IPS-18c (cell line): ENCODE results near the gene IQCH.

Experiments
- H3K4me3 ChIP-seq: 2 replicates; pipeline ENCODE4 v1.7.0; 2013; ENCODE audit warnings: low read depth, mild to moderate bottlenecking, low read length, moderate library complexity; ENCODE audit not compliant: insufficient read depth
- H3K9me3 ChIP-seq: one replicate; pipeline ENCODE4 v1.6.1; 2013; ENCODE audit warnings: mild to moderate bottlenecking, low read length, moderate library complexity; ENCODE audit not compliant: control insufficient read depth, insufficient read depth

Gene IQCH

DNA sequence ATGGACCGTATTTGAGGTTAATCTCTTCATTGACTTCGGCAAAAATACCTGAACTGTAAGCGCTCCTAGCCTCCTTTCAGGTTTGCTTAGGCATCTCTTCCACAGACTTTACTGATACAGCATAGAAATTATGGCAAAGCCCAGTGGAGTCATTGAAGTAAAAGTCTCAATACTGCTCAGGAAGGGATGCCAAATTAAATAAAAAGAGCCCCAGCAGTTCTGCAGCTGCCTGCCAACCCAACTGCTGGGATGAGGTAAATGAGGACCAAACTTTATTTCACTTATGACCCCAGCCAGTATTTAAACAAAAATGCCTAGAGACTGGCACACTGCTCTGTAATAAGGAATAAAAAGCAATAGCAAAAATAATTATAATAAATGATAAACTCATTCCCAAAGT is 65.4 kb downstream of the IQCH start:
- Histone ChIP-seq H3K4me3 (no peak overlapping the region), H3K9me3 (no peaks in the 10 kb centered on the region)

DNA sequence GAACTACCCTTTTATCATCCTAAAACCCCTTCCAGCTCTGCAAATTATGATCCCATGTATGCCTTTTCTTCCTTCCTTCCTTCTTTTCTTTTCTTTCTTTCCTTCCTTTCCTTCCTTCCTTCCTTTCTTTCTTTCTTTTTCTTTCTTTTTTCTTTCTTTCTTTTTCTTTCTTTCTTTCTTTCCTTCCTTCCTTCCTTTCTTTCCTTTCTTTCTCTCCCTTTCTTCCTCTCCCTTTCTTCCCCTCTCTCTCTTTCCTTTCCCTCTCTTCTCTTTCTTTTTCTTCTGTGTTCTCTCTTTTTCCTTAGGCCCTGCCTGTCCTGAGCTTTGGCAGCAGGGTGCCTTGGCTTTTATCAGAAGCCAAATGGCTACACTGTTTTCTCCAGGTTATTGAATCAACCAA is 66.8 kb downstream of the IQCH start:
- H3K9me3 ChIP-seq: no peaks in the 10 kb centered on the region
- H3K4me3 ChIP-seq: no peak overlapping the region

DNA sequence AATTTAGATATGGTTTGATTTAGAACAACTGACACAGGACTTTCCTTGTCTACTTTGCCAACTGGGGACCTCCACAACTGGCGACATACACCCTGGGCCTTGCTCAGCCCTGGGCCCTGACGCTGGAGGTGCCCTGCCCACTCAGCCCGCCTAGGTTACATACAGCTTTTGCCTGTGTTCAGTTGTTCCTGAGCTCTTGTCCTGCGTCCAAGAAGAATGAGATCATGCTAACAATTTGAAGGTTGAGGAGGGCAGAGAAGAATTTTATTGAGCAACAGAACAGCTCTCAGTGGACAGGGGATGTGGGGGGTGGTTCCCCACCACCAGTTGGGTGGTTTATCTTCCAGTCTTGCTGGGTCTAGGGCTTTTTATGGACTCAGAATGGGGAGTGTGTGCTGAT is 67.9 kb downstream of the IQCH start:
- H3K9me3 ChIP-seq: no peaks in the 10 kb centered on the region
- H3K4me3 ChIP-seq: no peak overlapping the region

DNA sequence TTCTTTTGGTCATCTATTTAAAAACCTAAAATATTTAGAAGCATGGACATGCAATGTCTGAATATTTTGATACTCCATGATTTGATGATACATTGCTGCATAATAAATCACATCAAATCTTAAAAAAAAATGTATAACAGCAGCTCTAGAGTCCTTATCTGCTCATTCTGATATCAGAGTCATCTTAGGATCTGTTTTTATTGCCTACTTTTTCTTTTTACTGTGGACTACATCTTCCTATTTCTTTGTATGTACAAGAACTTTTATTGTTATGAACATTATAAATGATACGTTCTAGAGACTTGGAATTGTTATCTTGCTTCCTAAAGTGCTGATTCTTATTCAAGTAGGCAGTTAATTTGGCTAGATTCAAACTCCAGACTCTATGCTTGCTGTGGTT is 72.7 kb downstream of the IQCH start:
- Histone ChIP-seq H3K9me3 (no peaks in the 10 kb centered on the region), H3K4me3 (no peak overlapping the region)

DNA sequence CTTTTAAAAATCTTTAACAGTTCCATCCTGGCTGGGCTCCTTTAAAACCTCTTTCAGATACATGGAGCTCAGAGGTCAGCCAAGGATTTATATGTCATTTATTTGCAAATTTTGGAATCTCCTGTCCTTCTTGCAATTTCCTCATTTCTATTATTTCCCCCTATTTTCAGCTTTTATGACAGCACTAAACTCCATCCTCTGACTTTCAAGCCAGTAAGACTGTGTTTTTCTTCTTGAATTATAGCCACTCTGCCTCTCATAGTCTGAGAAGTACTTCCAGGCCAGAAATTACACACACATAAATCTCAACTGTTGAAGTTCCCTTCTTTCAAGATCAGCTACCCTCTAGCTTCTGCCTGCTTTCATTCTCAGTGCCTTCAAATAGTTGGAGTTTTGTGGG is 73.2 kb downstream of the IQCH start:
- no peak overlapping the region for H3K4me3 ChIP-seq
- no peaks in the 10 kb centered on the region for H3K9me3 ChIP-seq

DNA sequence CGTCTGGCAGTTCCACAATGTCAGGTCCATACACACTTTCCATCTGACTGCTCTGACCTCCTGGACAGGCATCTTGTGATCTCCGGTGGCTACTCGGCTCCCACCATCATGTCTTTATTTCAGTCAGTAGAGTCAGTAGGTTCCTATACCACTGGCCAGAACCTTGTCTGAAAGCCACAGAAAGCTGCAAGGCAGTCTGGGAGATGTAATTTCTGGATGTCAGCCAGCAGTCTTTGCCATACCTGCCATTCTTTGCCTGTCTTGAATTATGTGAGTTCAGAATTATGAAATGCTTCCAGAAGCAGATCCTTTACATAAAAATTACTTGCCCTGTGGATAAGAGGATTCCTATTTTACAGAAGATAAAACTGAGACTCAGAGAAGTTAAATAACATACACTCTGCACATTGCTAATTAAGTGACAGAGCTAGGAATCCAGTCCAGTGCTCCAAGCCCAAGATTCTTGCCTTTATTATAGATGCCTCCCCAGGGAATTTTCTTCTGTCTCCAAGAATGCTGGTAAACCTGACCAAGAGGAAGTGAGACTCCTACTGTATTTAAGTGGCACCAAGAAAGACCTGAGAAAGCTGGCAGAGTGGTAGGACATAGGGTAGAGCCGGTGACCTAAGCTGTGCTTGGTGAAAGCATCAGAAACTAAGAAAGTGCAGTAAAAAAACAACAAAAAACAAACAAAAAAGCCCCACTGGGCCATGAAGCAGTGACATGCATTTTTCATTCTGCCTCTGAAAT is 75.6 kb downstream of the IQCH start:
- Histone ChIP-seq H3K4me3 (no peak overlapping the region), H3K9me3 (no peaks in the 10 kb centered on the region)

DNA sequence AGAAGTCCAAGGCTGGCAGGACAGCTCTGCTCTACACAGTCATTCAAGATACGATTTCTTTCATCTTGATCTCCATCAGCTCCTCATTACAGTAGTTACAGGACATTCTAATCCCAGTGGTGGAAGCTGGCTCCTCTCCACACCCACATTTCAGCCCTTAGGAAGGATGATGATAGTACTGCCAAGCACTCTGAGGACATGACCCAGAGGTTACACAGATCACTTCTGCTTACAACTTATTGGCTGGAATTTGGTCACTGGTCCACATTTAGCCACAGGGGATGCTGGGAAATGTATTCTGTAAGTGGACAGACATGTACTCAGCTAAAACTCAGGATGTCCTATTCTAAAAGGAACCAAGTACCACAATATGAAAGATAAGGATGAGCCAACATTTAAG is 77.1 kb downstream of the IQCH start:
- H3K4me3 ChIP-seq: no peak overlapping the region
- no peaks in the 10 kb centered on the region for H3K9me3 ChIP-seq

DNA sequence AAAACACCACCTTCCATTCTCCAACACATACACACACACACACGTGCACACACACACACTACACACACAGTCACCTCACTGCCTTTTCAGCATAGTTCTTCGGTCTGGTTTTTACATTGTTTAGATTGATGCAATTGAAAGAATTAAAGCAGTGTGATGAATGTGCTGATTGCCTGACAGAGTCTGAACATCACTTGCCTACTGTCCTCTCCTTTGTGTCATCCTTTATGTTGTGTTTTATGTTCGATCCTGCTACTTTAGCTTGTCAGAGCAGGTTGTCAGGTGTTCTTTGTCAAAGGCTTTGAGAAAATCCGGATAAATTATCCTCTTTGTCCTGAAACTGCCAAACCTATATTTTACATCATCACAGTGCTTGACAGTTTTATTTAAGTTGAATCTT is 80.4 kb downstream of the IQCH start:
- Histone ChIP-seq H3K4me3 (no peak overlapping the region), H3K9me3 (no peaks in the 10 kb centered on the region)

DNA sequence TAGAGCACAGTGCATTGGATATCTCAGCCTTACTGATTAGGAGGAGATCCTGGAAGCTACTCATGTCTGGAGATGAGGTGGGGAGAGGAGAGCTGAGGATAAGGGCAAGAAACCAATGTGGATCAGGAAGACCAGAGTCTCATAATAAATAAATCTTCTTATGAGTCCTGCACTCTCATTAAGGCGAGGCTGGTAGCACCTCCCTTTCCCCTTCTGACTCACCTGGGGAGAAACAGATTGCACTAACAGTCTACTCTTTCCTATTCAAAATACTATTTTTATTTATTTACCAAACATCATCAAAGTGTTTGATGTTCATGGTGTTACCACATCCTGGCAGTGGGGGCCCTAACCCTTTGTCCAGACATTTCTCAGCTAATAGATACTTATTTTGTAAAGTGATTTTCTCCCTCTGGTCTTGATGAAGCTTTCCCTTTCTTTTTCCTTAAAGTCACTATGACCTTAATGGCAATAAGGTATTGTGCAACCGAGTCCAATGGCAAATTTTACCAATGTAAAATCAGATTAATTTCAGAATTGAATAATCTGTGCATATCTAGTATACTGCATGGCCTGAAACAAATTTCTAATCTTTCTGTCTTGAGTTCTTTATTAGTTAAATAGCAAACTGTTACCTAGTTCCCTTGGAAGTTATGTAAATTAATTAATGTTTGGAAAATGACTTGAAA is 81.1 kb downstream of the IQCH start:
- Histone ChIP-seq H3K4me3 (no peak overlapping the region), H3K9me3 (no peaks in the 10 kb centered on the region)

DNA sequence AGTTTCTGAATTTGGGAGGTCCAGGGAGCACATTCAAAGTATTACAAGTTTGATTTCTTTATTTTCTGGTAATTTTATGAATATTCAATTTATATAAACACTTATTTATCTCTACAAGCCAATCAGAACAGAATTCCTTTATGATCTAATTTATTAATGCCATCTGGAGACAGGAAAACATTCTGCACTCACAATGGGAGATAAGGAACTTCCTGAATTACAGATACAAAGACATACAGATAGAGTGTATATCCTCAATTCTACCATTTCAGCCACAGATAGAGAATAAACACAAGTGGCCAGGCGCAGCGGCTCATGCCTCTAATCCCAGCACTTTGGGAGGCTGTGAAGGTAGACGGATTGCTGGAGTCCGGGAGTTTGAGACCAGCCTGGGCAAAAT is 86.0 kb downstream of the IQCH start:
- H3K4me3 ChIP-seq: no peak overlapping the region
- no peaks in the 10 kb centered on the region for H3K9me3 ChIP-seq

DNA sequence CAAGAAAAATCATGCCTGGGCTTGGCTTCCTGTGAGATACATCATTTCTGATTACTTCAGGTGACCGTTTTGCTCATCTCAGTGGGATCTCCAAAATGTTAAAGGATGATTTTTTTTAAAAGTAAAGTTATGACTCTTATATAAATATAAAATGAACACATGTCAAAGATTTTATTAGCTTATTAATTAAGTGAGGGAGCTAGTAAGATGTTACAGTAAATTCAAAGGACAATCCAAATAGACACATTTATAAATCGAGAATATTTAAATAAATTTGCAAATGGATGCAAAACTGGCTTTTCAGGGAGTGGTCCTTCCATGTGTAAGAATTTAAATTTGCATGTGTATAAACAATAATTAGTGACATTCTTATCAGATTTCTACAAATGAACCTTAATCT is 87.0 kb downstream of the IQCH start:
- Histone ChIP-seq H3K4me3 (no peak overlapping the region), H3K9me3 (no peaks in the 10 kb centered on the region)

DNA sequence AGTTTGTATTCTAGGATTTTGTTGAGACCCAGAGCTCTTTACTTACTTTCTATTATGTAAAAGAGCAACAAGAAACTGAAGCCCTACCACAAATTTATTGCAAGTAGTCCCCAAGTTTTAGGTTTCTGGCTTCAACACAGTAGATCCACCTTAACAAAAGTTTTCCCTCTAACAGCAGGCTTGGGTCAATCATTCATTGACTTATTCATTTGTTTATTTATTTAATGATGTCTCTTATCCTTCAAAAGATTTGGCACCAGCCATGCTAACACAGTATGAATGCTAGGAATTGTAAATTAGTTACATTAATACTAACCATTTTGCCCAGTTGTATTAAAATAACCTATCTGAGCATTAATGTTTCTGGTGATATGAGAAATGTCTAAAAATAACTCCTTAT is 88.6 kb downstream of the IQCH start:
- H3K9me3 ChIP-seq: no peaks in the 10 kb centered on the region
- no peak overlapping the region for H3K4me3 ChIP-seq

DNA sequence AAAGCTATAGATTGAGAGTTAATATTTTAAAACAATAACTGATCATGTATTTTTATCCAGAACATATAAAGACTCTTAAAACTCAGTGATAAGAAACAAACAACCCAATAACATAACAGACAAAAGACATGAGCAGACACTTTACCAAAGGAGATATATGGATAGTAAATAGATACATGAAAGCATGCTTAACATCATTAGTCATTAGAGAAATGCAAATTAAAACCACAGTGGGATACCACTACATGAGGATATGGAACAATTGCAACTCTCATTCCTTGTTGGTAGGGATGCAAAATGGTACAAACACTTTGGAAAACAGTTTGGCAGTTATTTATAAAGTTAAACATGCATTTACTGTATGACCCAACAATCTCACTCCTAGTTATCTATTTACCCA is 95.0 kb downstream of the IQCH start:
- H3K9me3 ChIP-seq: no peaks in the 10 kb centered on the region
- no peak overlapping the region for H3K4me3 ChIP-seq

DNA sequence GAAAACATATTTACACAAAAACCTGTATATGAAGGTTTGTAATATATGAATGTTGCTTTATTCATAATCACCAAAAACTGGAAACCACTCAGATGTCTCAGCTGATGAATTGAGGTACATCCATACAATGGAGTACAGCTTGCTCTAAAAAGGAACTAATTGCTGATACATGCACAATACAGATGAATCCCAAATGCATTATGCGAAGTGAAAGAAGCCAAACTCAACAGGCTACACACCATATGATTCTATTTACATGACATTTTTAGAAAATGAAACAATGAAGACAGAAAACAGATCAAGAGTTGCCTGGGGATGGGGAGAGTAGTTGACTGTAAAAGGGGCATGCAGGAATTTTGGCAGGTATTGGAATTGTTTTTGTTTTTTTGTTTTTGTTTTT is 95.5 kb downstream of the IQCH start:
- no peak overlapping the region for H3K4me3 ChIP-seq
- no peaks in the 10 kb centered on the region for H3K9me3 ChIP-seq

DNA sequence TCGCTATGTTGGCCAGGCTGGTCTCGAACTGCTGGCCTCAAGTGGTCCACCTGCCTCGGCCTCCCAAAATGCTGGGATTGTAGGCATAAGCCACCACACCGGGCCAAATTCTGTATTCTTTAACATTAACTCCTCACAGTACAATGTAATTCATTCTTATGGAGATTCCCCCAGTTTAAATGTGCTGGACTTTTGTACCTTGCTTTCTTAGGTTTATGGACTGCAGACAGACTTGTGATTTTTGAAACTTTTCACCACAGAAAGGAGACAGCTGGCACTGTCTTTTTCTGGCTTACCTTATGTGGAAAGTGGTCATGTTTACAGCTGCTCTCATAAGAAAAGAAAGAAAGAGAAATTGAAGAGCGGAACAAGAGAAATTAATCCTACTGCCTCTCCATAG is 103.8 kb downstream of the IQCH start:
- no peak overlapping the region for H3K4me3 ChIP-seq

DNA sequence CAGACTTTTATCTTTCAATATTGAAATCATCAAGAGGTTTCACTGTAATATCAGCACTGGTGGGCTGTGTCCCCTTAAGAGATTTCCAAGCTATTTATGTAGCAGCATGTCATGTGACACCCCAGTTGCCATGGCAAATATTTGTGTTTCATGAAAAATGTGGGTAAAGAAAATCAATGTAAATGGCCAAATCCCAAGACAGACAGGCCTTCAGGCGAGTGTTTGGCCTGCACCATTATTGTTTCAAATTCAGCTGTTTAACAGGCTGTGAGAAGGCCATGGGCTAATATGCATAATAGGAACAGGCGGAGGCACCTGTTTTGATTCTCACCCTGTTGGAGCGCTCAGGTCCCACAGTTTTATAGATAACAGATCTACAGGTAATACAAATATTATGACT is 104.2 kb downstream of the IQCH start:
- no peaks in the 10 kb centered on the region for H3K9me3 ChIP-seq
- H3K4me3 ChIP-seq: no peak overlapping the region

More for the DNA sequence above, 103.8 kb downstream of the IQCH start:
- H3K9me3 ChIP-seq: no peaks in the 10 kb centered on the region

DNA sequence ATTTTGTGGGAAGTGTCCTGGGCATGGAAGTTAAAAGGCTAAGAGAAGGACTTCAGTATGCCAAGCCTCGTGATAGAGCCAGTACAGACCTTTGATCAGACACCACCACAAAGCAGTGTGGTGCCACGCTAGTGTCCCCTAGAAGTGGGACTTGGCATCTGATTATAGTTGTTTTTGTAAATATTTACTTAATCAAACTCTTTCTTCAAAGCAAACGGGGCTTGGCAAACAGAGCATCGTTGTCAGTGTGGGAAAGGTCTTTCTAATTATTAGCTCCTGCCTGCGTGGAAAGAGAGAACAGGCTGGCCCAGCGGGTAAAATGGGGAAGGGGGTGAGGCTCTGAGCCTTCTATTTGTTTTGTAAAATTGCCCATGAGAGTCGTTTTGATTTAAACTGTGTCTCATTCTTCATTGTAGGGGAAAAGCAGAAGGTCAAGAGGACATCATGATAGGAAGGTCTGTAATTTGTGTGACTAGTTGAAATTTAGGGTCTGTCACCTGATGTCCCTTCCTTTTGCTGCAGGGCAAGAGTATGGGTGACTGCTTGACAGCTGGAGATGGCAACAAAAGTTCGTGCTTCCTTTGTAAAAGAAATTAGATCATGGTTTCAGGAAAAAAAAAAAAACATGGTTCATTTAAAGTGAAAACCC is 105.0 kb downstream of the IQCH start:
- no peak overlapping the region for H3K4me3 ChIP-seq
- no peaks in the 10 kb centered on the region for H3K9me3 ChIP-seq

DNA sequence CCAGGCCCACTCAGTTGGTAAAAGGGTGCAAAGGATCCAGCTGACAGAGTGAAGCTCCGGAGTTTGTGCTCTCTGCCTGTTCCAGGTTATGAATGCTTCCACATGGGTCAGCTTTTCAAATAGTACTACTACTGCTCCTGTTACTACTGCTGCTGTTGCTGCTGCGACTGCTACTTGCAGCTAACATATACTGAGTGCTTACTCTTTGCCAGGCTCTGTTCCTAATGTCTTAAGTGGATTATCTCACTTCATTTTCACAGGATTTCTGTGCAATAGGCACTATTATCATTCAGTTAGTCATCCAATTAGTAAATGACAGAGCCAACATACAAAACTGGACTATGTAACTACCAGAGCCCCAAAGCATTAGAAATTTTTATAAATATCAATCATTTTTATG is 106.5 kb downstream of the IQCH start:
- H3K9me3 ChIP-seq: no peaks in the 10 kb centered on the region
- H3K4me3 ChIP-seq: no peak overlapping the region
